ENCODE data around the gene NAGK. TPM values are rescaled to one million over a fixed set of nuclear protein-coding genes. Genes with fewer than 3 reads are reported as not detected.

NAGK gene
- total RNA-seq, 1 donor from 2014 or later = 46.7 TPM

DNA sequence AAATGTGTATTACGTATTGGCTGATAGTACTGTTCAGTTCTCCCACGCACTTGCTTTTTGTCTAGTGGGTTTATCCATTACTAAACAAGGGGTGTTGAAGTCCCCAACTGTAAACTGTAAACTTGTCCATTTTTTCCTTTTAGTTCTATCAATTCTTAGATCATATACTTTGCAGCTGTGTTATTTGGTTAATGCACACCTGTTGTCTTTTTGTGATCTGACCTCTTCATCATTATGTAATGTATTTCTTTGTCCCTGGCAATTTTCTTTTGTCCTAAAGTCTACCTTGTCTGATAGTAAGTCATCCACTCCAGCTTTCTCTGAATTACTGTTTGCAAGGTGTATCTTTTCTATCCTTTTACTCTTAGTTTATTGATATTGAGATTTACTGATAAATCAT, 39.6 kb downstream of the NAGK start:
- no peaks in the 10 kb centered on the region for H3K4me1 ChIP-seq
- no peak overlapping the region for H3K4me3 ChIP-seq
- H3K9me3 ChIP-seq (replicated peaks) = no peaks in the 10 kb centered on the region
- no peaks in the 10 kb centered on the region for H3K27me3 ChIP-seq (ENCODE audit: low read depth)
- peaks cover 42% of the 10 kb centered on the region for H3K36me3 ChIP-seq
- no peak for DNase-seq
- intact Hi-C loops (cut with micrococcal nuclease) = no loop called here
- TF ChIP-seq, protein P1, sequence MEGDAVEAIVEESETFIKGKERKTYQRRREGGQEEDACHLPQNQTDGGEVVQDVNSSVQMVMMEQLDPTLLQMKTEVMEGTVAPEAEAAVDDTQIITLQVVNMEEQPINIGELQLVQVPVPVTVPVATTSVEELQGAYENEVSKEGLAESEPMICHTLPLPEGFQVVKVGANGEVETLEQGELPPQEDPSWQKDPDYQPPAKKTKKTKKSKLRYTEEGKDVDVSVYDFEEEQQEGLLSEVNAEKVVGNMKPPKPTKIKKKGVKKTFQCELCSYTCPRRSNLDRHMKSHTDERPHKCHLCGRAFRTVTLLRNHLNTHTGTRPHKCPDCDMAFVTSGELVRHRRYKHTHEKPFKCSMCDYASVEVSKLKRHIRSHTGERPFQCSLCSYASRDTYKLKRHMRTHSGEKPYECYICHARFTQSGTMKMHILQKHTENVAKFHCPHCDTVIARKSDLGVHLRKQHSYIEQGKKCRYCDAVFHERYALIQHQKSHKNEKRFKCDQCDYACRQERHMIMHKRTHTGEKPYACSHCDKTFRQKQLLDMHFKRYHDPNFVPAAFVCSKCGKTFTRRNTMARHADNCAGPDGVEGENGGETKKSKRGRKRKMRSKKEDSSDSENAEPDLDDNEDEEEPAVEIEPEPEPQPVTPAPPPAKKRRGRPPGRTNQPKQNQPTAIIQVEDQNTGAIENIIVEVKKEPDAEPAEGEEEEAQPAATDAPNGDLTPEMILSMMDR (IDR thresholded peaks at IDR 0.05; ENCODE audit: borderline replicate concordance) = no peak
- no peak overlapping the region for H3K27ac ChIP-seq (replicated peaks)

DNA sequence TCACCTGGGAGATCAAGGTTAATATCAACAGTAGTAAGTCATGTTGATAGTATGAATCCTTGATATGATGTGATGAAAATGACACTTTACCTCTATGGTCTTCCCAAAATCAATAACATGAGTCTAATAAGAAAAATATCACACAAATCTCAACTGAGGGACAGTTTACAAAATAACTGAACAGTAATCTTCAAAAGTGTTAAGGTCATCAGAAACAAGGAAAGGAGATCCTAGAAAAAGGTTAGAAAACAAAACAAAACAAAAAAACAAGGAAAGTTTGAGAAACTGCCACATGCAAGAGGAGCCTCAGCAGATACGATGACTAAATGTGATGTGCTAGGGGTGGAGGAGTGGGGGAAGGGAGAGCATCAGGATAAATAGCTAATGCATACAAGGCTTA, 45.4 kb downstream of the NAGK start:
- H3K36me3 ChIP-seq = peaks cover 85% of the 10 kb centered on the region
- DNase-seq = no peak
- intact Hi-C loops (cut with micrococcal nuclease) = no loop called here
- no peaks in the 10 kb centered on the region for H3K27me3 ChIP-seq (ENCODE audit: low read depth)
- no peaks in the 10 kb centered on the region for H3K4me1 ChIP-seq
- TF ChIP-seq, protein P1 (IDR thresholded peaks at IDR 0.05; ENCODE audit: borderline replicate concordance) = no peak
- H3K27ac ChIP-seq (replicated peaks) = no peak overlapping the region
- no peak overlapping the region for H3K4me3 ChIP-seq
- H3K9me3 ChIP-seq (replicated peaks) = no peaks in the 10 kb centered on the region

DNA sequence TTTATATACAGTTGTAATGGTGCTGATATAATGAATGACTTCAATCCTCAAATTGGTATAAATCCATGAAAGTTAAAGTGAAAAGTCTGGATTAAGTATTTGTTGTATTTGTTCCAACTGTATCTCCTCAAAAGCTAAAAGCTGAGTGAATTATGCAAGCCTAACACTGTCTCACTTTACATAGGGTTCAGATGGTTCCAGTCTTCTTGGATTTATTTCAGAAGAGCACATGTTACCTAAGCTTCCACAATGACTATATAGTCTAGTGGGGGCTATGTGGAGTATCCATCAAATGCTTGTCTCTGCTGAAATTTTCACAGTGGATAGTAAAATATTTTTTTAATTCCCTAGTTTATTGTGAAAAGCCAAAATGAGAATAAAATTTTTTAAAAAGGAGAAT, 48.6 kb downstream of the NAGK start:
- Histone ChIP-seq H3K4me3 (no peak overlapping the region), H3K36me3 (peaks cover 86% of the 10 kb centered on the region), H3K9me3 (replicated peaks) (no peaks in the 10 kb centered on the region), H3K27me3 (ENCODE audit: low read depth) (no peaks in the 10 kb centered on the region), H3K27ac (replicated peaks) (no peak overlapping the region), H3K4me1 (peaks cover 10% of the 10 kb centered on the region)
- TF ChIP-seq, protein P1 (IDR thresholded peaks at IDR 0.05; ENCODE audit: borderline replicate concordance) = no peak
- DNase-seq = no peak
- intact Hi-C loops (cut with micrococcal nuclease) = no loop called here

DNA sequence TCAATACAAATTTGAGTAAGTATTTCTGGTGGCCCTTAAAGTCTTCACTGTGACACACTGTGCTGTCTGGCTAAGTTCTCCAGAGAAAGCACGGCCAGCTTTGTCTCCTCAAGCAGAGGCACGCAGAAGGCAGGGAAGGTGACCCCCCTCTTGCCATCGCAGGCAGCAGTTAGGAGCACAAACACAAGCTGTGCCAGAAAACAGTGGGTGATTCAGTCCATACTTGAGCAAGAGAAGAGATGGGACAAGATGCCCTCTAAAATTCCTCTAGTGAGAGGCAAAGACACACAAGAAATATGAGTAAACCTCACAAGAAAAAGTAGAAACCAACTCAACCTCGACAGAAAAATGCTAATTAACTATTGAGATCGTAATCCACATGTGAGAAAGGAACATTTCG, 51.7 kb downstream of the NAGK start:
- Histone ChIP-seq H3K27me3 (ENCODE audit: low read depth) (no peaks in the 10 kb centered on the region), H3K27ac (replicated peaks) (peak overlapping the region; percentile 40), H3K4me1 (peaks cover 10% of the 10 kb centered on the region), H3K36me3 (peaks cover 77% of the 10 kb centered on the region), H3K4me3 (no peak overlapping the region), H3K9me3 (replicated peaks) (no peaks in the 10 kb centered on the region)
- TF ChIP-seq, protein P1 (IDR thresholded peaks at IDR 0.05; ENCODE audit: borderline replicate concordance) = no peak
- intact Hi-C loops (cut with micrococcal nuclease) = no loop called here
- DNase-seq = no peak

DNA sequence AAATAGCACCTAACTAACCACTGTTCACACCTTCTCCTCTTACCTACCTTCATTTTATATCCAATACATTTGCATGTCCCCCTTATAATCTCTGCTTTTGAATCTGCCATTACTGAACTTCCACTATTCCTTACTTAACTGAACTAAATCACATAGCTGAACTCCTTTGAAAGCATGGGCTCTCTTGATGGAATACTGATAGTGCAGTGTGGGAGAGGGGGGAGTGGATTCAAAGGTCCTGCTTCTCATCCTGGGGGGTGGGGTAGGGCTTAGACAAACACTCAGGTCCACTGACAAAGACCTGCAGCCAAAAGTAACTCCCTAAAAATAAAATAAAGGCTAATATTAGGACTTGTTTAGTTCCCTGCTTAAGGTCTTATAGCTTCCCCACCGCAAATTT, 53.0 kb downstream of the NAGK start:
- peaks cover 10% of the 10 kb centered on the region for H3K4me1 ChIP-seq
- TF ChIP-seq, protein P1 (IDR thresholded peaks at IDR 0.05; ENCODE audit: borderline replicate concordance) = no peak
- intact Hi-C loops (cut with micrococcal nuclease) = no loop called here
- no peaks in the 10 kb centered on the region for H3K9me3 ChIP-seq (replicated peaks)
- no peak overlapping the region for H3K27ac ChIP-seq (replicated peaks)
- DNase-seq = no peak
- H3K27me3 ChIP-seq (ENCODE audit: low read depth) = no peaks in the 10 kb centered on the region
- H3K4me3 ChIP-seq = no peak overlapping the region
- peaks cover 66% of the 10 kb centered on the region for H3K36me3 ChIP-seq
